DND-41 (cell line): Measurements from ENCODE around the gene COL23A1.
A peak's percentile ranks its signal among the peaks of the same experiment; 100 is the strongest.

ENCODE experiments used
- ATAC-seq: fragments of 200-7000 bp; cut with Tn5 transposase; 3 replicates; pipeline ENCODE4 v1.9.1; 2021; ENCODE audit warnings: low read depth; ENCODE audit not compliant: insufficient read depth
- DNase-seq: peaks from one replicate; pipeline ENCODE4 v3.0.0-alpha.2; 2020
- H2AFZ ChIP-seq: 2 replicates; pipeline ENCODE4 v1.6.0; 2012; ENCODE audit warnings: low read depth, low read length
- H3K27ac ChIP-seq: 2 replicates; pipeline ENCODE4 v1.5.1; 2012; ENCODE audit warnings: low read length, inconsistent platforms
- H3K27me3 ChIP-seq: fragments of 200-600 bp; sonication (generic); 2 replicates; pipeline ENCODE4 v1.6.0; 2012; ENCODE audit warnings: low read length, mild to moderate bottlenecking, inconsistent platforms; ENCODE audit not compliant: insufficient read depth, poor library complexity
- H3K36me3 ChIP-seq: 2 replicates; pipeline ENCODE4 v1.5.1; 2012; ENCODE audit warnings: low read length, inconsistent platforms; ENCODE audit not compliant: insufficient read depth
- H3K4me1 ChIP-seq: 2 replicates; pipeline ENCODE4 v1.5.1; 2012; ENCODE audit warnings: mild to moderate bottlenecking, low read length; ENCODE audit not compliant: insufficient read depth
- H3K4me2 ChIP-seq: 2 replicates; pipeline ENCODE4 v1.6.0; 2012; ENCODE audit warnings: mild to moderate bottlenecking, moderate library complexity, low read length, inconsistent platforms; ENCODE audit not compliant: insufficient read depth
- H3K4me3 ChIP-seq, 2 experiments: fragments of 200-600 bp in 1 of 2; shearing (Covaris generic) in 1 of 2; 2 replicates each; pipeline ENCODE4 v1.5.1; 2012 to 2016; ENCODE audit warnings: inconsistent platforms in 2 of 2, low read length in 2 of 2, mild to moderate bottlenecking in 2 of 2, low read depth in 1 of 2, moderate library complexity in 1 of 2
- H3K79me2 ChIP-seq: 2 replicates; pipeline ENCODE4 v1.6.0; 2012; ENCODE audit warnings: low read length, inconsistent platforms; ENCODE audit not compliant: insufficient read depth
- H3K9ac ChIP-seq: 2 replicates; pipeline ENCODE4 v1.6.0; 2012; ENCODE audit warnings: low read depth, mild to moderate bottlenecking, inconsistent platforms, low read length, moderate library complexity
- H3K9me3 ChIP-seq: 2 replicates; pipeline ENCODE4 v1.5.1; 2012; ENCODE audit warnings: low read length, moderate library complexity, mild to moderate bottlenecking, inconsistent platforms; ENCODE audit not compliant: insufficient read depth, severe bottlenecking
- H4K20me1 ChIP-seq: 2 replicates; pipeline ENCODE4 v1.6.0; 2012; ENCODE audit warnings: low read length; ENCODE audit not compliant: insufficient read depth
- EZH2 ChIP-seq: IDR thresholded peaks from 3 replicates; pipeline ENCODE4 v1.6.1; 2012; ENCODE audit warnings: borderline replicate concordance, low read depth, mild to moderate bottlenecking, moderate library complexity, low read length, inconsistent platforms; ENCODE audit not compliant: severe bottlenecking
- TF ChIP-seq, protein P1 (sequence below): IDR thresholded peaks from 2 replicates; pipeline ENCODE4 v1.5.1; 2012; ENCODE audit warnings: borderline replicate concordance, low read length, moderate library complexity, mild to moderate bottlenecking; ENCODE audit not compliant: poor library complexity, severe bottlenecking; ENCODE audit errors: extremely low read depth

The COL23A1 gene

DNA sequence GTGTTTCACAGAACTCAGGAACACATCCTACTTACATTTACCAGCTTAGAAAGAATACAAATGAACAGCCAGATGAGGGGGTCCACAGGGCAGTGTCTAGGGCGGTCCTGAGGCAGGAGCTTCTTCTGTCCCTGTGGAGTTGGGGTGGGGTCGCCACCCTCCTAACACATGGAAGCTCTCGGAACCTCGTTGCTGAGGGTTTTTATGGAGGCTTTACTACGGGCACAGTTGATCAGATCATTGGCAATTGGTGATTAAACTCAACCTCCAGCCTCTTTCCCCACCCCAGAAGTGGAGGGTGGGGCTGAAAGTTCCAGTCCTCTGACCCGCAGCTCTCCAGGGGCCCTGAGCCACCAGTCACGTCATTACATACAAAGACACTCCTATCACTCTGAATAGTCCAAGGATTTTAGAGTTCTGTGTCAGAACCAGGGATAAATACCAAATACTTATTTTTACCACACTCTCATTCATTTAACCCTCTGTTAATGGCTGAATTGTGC, 156.9 kb downstream of the COL23A1 start:
- no peak overlapping the region for H2AFZ ChIP-seq
- no peaks in the 10 kb centered on the region for H3K9me3 ChIP-seq
- no peaks in the 10 kb centered on the region for H3K27me3 ChIP-seq
- H3K4me1 ChIP-seq: peaks cover 26% of the 10 kb centered on the region
- TF ChIP-seq, protein P1, sequence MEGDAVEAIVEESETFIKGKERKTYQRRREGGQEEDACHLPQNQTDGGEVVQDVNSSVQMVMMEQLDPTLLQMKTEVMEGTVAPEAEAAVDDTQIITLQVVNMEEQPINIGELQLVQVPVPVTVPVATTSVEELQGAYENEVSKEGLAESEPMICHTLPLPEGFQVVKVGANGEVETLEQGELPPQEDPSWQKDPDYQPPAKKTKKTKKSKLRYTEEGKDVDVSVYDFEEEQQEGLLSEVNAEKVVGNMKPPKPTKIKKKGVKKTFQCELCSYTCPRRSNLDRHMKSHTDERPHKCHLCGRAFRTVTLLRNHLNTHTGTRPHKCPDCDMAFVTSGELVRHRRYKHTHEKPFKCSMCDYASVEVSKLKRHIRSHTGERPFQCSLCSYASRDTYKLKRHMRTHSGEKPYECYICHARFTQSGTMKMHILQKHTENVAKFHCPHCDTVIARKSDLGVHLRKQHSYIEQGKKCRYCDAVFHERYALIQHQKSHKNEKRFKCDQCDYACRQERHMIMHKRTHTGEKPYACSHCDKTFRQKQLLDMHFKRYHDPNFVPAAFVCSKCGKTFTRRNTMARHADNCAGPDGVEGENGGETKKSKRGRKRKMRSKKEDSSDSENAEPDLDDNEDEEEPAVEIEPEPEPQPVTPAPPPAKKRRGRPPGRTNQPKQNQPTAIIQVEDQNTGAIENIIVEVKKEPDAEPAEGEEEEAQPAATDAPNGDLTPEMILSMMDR: no peak
- TF ChIP-seq EZH2: no peak
- no peak overlapping the region for H3K27ac ChIP-seq
- no peak overlapping the region for H3K4me3 ChIP-seq
- no peak overlapping the region for H3K9ac ChIP-seq
- no peaks in the 10 kb centered on the region for H3K36me3 ChIP-seq
- DNase-seq: no peak
- peaks cover 3% of the 10 kb centered on the region; the same call in 1 of the 2 replicates for H3K79me2 ChIP-seq
- no peak overlapping the region for H3K4me2 ChIP-seq
- H4K20me1 ChIP-seq: no peaks in the 10 kb centered on the region
- ATAC-seq: no peak

DNA sequence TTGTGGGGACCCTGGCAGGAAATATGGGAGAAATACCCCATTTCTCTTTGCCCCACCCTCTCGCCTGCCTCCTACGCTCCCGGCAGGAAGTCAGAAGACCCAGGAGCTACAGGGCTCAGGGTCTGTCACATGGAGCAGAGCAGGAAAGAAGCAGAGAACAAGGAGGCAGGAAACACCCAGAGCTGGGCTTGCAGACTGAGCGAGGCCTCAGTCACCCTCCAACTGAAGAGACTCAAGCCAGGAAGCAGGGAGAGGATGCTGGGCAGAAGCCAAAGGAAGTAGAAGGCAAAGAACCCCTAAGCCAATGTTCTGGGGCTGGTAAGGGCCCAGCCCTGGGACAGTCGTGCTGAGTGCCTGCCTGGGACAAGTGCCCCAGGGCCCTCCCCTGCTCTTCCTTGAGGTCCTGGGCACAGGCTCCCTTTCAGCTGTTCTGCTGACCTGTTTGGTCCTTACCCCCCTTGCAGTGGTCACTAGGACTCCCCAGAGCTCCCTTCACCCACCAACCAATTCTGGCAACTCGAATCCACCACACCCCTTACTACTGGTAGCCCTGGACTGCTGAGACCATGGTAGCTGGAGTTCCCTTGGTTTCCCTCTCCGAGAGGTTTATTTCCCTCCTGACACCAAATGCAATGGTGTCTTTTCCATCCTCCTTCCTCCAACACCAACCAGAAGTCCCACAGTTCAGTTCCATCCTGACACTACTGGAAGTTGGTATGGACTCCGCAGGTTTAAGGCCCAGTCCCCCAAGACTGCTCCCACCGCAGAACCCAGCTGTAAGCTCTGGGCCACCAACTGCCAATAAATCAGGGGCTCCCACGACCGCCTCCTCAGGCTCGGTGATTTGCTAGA, 157.5 kb downstream of the COL23A1 start:
- no peak overlapping the region for H2AFZ ChIP-seq
- H3K79me2 ChIP-seq: peaks cover 3% of the 10 kb centered on the region; the same call in 1 of the 2 replicates
- no peaks in the 10 kb centered on the region for H3K36me3 ChIP-seq
- no peak overlapping the region for H3K4me3 ChIP-seq
- H3K27ac ChIP-seq: peak overlapping the region; percentile 36; the same call in 1 of the 2 replicates
- H3K4me2 ChIP-seq: no peak overlapping the region
- H3K9ac ChIP-seq: no peak overlapping the region; the same call in 1 of the 2 replicates
- no peak for TF ChIP-seq EZH2
- TF ChIP-seq, protein P1: no peak
- peaks cover 19% of the 10 kb centered on the region for H3K4me1 ChIP-seq
- DNase-seq: peak; percentile 31
- H3K9me3 ChIP-seq: no peaks in the 10 kb centered on the region
- H4K20me1 ChIP-seq: no peaks in the 10 kb centered on the region
- no peaks in the 10 kb centered on the region for H3K27me3 ChIP-seq
- peak; percentile 67 for ATAC-seq

DNA sequence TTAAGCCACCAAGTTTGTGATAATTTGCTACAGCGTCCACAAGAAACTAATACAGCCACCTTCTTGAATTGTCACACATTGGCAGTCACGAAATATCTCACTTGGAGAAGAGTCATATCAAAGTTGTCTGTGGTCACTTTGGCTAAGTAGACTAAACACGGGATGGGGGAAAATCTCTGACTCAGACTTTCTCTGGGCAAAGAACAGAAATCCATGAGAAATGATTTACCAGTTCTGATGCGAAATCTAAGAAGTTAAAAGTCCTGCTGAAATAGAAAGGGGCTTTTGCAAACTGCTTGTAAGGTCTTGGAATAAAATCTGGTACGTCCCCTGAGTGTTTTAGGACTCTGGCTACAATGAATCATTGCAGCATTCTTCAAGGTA, 158.4 kb downstream of the COL23A1 start:
- Histone ChIP-seq H3K9me3 (no peaks in the 10 kb centered on the region), H4K20me1 (no peaks in the 10 kb centered on the region), H3K4me3 (no peak overlapping the region), H3K36me3 (no peaks in the 10 kb centered on the region), H3K4me1 (peaks cover 15% of the 10 kb centered on the region), H2AFZ (no peak overlapping the region), H3K27ac (no peak overlapping the region), H3K27me3 (no peaks in the 10 kb centered on the region), H3K79me2 (no peaks in the 10 kb centered on the region), H3K9ac (no peak overlapping the region), H3K4me2 (no peak overlapping the region)
- ATAC-seq (no peak), DNase-seq (no peak)
- no peak for TF ChIP-seq EZH2
- TF ChIP-seq, protein P1: no peak
